ENCODE measurements around the gene OLFM1.

GRCh38 chr9:135049460-135049859 is 38.0 kb upstream of the OLFM1 start:
- TF ChIP-seq CTCF (IDR thresholded peaks at IDR 0.05) (no peak), POLR2A (IDR thresholded peaks at IDR 0.05) (no peak)

Measured in esophagus squamous epithelium (tissue), 4 donors.